Stimulated activated naive CD8-positive, alpha-beta T cell treated with anti-CD3 and anti-CD28 coated beads, Interleukin-15, Interleukin-2, amounts not matched to agents 100 U/mL and 50 U/mL, for 24 hours (primary cell): ENCODE results near the gene DDO.

ENCODE experiments used
- ATAC-seq: fragments of 150-1000 bp; cut with Tn5 transposase; one replicate; pipeline ENCODE4 v1.10.0; 2021
- DNase-seq: peaks from one replicate; pipeline ENCODE4 v3.0.0; 2021

DDO gene

DNA sequence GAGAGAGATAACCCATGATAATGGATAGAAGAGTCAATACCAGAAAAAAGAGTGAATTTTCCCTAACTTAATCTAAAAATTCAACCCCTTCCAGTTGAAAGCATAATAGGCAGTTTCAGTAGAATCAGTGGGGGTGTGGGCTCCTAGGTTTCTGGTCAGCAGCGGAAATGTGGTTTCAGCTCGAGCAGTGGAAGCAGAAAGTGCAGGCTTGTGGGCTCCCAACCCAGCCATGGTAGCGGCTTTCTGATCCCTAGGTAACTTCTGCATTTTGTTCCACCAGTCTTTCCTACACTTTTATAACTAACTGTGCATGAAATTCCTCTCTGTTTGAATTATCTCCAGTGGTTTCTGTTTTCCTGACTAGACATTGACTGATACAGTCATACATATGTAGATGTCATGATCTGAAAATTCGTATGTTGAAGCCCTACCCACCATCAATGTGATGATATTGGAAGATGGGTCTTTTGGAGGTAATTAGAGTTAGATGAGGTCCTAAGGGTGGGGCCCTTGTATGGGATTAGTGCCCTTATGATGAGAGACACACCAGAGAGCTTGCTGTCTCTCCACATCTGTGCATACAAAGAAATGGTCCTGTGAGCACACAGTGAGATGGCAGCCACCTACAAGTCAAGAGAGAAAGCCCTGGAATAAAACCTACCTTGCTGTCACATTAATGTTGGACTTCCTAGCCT is 6.5 kb upstream of the DDO start:
- DNase-seq (no peak), ATAC-seq (no peak)

DNA sequence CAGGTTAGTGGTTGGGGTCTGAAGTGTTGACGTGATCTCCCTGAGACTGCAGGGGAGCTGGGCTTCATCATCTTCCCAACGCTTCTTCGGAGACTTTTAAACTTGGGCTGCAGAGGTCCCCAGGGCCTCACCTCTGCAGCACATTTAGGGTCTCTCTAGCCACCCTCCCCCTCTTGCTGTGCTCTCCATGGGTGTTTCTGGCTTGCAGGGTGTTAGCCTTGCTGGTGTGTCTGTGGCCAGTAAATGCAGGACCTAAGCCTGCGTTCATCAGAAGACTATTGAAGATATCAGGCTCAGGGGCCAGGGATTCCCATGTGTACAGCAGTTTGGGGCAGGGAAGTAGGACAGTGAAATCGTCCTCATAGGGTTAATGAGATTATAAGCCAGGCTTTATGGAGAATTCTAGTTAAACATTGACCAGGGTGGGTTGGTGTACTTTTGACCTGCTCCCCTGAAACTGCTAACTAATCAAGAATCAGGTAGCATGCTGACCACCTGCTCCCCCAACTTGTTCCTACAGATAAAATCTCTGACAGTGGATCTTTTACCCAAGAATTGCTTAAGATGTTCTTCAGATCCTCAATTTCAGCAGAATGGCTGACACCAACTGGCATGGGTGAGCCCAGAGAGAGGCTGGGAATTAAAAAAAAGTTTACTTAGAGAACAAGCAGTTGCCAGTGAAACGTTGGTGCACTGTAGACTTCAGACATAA is 3.8 kb upstream of the DDO start:
- no peak for ATAC-seq
- DNase-seq = no peak

DNA sequence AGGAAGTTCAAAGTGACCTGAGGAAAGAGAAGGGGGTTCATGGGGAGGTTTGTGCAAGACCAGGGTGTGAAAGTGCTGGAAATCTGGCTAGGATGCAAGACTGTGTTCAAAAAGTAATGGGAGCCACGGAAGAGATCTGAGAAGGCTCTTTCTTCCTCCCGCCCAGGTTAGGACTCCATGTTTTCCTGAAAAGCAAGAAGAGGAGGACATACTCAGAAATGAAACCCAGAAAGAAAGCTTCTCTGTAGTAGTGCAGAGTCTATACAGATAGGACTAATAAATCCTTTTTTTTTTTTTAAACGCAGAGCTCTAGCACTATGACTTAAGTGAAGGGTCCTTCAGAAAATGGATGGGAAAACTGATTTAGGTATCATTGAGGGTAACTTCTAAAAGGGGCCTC is 3.2 kb upstream of the DDO start:
- no peak for ATAC-seq

DNA sequence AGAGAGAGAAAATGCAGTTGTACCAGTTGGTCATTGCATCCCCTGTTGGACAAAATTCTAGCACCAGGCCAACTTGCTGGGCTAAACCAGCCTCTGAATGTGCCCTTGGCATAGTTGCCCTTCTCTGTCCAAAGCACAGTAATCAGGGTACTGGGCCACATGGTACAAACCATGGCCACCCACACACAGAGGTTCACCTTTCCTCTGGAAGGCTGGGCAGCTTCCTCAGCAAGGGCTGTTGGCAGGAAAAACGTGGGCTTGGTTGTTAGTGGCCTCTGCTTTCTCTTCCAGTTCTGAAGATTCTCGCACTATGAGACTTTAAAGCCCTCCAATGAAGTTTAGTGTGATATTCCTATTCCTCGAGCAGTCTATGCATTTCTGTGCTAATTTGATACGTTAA is 706 bp downstream of the DDO start:
- no peak for ATAC-seq
- DNase-seq = no peak

More for the DNA sequence above, 3.2 kb upstream of the DDO start:
- no peak for DNase-seq

DNA sequence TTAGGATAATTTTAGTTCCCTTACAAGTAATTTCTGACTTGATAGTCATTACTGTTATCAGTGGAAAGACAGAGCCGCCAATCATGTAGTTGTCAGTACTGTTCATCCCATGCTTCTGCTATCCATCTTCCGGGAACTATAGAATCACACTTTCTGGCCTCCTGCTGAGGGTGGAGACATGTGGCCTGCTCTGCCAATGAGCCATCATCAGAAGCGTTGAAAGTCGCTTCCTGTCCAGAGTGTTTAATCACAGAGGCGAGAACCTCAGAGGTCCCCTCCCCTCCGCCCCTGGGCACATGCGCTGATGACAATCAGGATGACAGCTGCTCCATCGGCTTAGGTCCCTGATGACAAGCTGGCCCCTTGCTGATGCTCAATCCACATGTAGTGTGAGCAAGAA is 3.0 kb downstream of the DDO start:
- DNase-seq (no peak), ATAC-seq (no peak)

DNA sequence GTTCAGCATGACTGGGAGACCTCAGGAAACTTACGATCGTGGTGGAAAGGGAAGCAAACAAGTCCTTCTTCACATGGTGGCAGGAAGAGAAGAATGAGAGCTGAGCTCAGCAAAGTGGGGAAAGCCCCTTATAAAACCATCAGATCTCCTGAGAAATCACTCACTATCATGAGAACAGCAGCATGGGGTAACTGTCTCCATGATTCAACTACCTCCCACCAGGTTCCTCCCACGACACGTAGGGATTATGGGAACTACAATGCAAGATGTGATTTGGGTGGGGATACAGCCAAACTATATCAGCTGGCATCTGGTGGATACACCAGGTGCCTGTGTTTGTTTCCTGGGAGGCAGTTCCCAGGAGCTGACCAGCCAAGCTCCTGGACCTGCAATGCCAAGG is 4.9 kb downstream of the DDO start:
- no peak for ATAC-seq
- no peak for DNase-seq

DNA sequence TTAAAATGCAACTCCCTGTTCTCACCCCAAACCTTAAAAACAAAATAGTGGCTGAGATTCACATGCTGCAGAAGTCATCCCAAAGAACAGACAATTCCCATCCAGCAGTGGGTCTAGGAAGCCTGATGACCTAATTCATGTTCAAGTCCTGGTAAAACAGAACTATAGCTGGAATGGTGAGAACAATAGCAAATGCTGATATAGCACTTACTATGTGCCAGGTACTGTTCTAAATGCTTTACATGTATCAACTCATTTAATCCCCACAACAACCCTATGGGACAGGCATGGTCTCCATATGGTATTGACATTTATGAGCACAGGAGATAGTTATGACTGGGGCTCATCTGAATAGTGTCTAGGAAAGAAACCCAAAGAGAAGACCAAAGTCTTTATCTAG is 5.6 kb downstream of the DDO start:
- DNase-seq (no peak), ATAC-seq (no peak)

DNA sequence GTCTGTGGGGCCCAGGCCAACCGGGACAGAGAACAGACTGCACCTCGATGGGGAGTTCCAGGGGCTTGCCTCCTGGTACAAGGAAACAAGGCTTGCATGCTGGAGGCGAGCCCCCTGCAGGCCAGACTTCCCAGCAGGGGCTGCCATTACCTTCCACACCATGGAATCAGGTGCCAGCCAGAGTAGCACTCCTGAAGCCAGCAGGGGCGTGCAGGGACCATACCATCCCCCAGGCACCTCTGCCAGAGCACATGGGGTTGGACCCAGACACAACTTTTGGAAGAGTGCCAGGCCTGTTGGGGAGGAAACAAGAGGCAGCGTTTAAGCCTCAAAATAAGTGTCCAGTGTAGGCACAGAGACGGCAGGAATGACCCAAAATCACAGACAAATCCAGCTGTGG is 6.5 kb downstream of the DDO start:
- no peak for ATAC-seq

DNA sequence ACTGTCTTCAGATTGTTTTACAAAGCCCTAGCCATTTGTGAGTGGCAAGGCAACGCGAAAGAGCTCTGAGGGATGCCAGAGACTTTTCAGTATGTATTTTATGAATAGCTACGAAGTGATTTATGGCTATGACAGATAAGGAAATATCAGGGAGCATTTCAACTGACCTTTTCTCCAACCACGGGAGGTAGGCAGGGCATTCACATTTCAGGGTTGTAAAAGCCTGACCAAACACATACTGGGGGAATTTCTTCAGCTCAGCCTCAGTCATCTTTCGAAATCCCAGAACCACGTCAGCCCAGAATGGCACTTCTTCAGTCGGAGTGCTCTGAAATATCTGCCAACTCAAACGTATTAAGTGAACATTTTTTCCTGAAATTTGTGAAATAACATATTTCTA is 10.8 kb downstream of the DDO start:
- DNase-seq (no peak), ATAC-seq (no peak)

More for the DNA sequence above, 6.5 kb downstream of the DDO start:
- DNase-seq = no peak

DNA sequence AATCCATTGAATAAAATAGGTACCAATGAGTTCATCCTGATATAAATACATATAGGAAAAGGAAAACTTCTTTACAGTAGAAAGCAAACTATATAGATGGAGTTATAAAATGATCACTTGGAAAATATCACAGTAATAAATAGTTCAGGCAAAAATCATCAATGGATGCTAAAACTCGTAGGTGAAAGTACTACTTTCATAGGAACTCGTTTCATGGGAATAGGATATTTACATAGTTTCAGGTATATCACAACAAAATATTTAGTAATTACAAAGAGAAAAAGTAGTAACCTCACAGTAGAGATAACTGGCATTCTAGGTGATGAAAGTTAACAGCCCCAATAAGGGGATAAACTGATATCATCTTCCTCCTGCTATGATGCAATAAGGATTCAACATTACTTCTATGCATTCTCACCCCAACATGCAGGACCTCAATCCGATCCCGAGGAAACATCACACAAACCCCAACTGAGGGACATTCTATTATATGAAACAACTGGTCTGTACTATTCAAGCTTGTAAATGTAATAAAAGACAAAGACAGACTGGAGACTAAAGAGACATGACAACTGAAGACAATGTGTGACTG is 13.7 kb downstream of the DDO start:
- no peak for ATAC-seq

DNA sequence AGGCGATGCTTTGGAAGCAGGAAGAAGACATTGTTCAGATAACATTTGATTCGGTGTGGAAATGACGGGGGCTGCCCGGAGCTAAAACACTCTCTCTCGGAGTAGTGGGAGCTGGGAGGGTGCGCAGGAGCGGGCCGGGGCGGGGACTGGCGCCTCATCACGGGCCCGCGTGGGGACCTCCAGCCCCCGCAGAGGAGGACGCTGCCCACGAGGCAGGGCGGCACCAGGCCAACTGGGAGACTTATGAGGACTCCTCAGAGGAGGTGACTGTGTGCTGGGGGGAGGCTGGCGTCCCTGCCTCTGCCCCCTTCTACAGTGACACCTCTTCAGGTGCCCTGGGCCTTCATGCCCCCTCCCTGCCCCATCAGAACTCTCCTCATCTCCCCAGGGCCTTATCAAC is 15.2 kb downstream of the DDO start:
- no peak for ATAC-seq
- DNase-seq = no peak

More for the DNA sequence above, 13.7 kb downstream of the DDO start:
- no peak for DNase-seq

DNA sequence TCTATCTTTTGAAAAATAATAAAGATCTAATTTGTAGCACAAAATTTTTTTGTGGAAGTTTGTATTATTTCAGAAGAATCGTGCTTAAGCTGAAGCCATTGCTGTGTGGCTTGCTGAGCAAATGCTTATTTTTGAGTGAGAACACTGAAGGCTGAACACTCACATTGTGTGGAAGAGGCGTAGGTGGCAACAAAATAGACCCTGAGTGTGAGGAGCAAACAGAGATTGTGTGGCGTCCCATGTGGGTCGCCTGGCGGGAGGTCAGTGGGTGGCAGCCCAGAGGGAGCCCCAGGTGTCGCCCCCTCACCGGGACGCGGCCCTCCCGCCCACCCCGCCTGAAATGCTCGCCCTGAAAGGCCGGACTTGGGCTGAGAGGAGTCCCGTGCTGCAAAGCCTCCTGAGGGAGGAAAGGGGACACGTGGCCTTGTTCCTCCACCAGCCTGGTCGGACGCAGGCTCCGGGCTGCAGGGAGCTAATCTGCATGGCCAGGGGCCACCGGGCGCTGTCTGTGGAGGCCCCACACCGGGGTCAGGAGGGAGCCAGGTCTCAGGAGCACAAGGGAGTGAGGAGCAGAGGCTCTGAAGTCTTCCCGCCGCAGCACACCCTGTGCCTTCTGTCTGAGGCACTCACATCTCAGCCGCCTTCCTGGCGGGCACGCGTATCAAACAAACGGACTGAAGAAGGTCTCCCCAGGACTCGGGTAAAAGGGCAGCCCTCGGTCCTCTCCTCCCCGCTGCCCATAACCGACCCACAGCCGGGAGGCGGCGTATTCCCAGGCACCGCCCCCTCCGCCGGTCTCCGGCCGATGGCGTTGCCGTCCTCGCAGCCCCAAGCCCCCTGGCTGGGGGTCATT is 15.9 kb downstream of the DDO start:
- ATAC-seq (no peak), DNase-seq (no peak)

DNA sequence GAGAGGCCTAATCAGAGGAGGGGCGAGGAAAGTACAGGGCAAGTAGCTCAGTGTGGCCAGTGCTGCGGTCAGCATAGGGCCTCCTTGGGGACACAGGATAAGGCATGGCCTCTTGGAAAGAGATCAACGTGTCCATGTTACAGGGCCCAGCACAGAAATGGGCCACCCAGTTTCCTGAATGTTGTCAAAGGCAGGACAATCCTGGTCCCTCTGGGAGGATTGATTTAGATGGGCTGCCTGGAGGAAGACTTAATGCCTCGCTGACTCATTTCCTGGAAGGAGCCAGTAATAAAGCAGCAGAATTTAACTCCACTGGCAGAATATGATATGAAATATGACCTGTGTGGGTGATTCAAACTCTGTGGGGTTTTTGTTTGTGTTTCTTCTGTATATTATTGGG is 16.6 kb downstream of the DDO start:
- ATAC-seq (no peak), DNase-seq (no peak)

DNA sequence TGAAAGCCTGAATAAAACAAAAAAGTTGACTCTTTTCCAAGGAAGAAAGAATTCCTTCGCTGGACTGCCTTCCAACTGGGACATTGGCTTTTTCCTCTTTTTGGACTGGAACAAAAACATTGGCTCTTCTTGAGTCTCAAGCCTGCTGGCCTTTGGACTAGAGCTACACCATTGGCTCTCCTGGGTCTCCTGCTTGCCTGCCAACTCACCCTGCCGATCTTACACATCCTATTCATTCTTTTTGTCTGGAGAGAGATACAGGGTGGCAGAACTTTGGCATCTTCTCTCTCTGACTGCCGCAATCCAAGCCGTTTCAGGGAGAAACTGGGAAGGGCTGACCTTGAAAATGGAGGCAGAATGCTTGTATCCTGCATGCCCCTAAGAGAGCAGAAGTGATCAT is 20.2 kb downstream of the DDO start:
- ATAC-seq (no peak), DNase-seq (no peak)

DNA sequence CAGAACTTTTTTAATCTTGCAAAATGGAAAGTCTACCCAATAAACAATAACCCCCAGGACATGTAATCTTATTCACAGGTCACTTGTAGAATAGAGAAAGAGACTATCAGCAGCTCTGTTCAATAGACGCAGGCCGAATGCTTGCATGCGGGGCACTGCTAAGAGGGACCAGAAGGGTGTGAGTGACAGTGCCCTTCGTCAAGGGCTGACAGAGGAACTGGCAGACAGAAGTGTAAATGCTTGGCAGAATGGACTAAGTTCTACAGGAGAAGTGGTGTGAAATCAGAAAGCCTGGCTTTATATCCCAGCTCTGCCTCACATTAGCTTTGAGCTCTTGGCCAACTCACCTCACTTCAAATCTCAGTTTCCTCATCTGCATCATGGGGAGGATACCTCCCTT is 21.0 kb downstream of the DDO start:
- no peak for ATAC-seq

DNA sequence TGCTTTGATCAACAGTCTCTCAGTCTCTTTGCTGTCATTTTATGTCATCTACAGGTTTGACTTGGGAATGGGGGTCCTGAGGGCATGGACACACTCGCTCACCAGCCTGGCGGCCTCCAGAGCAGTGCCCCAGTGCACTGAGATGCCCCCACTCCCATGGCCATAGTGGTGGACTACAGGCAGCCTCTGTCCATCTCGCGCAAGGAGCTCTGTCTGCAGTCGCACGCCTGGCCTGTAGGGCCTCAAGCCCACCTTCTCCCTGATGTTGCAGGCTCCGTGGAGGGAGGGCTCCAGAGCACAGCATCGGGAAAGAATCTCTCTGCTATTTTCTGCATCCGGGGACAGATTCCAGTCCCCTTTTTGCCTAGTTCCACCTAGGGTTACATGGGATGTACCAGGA is 22.6 kb downstream of the DDO start:
- no peak for ATAC-seq

More for the DNA sequence above, 21.0 kb downstream of the DDO start:
- no peak for DNase-seq

DNA sequence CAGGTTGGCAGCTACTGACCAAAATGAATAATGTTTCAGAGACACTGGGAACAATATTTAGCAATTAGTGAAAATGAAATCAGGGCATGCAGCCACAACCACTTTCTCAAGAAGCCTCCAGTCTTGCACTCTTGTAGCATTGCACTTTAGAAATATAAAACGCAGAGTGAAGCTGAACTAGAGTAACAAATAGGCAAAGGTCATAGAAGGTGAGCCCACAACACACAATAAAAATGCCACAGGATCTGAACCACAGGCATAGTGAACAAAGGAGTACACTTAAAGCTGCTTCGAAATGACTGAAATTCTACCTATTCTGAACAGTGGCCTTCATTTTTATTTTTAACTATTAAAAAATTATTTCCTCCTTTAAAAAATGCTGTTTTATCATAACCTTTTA is 25.0 kb downstream of the DDO start:
- peak; percentile 38 for ATAC-seq

More for the DNA sequence above, 22.6 kb downstream of the DDO start:
- DNase-seq = no peak

DNA sequence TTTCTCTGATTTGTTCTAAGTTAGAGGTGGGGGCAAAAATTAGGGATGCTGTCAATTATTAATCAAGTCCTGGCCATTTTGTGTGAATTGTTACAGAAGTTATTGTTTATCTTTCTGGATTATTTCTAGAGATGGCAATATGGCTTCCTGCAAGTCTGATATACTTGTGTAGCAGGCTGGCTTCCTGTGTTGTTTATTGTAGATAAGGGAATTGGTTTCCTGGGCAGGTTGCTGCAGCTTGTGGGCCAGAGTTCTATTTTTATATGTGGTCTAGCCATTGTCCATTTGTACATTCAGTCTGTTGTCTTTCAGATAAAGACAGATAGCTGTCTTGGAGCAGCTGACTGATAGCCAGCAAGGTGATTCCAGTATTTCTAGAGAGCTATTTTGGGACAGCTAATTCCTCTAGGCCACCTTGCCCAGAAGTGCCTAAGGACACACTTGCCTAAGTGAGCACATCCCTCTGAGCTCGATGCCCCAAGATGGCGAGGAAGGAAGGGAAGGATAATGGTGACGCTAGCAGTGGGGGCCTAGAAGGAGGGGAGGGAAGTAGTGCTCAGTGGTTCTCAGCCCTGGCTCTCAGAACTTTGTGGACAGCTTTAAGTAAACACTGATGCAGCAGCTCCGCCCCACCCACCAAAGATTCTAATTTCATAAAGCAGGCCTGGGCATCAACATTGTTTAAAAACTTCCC is 25.5 kb downstream of the DDO start:
- DNase-seq (no peak), ATAC-seq (no peak)

More for the DNA sequence above, 25.0 kb downstream of the DDO start:
- no peak for DNase-seq

DNA sequence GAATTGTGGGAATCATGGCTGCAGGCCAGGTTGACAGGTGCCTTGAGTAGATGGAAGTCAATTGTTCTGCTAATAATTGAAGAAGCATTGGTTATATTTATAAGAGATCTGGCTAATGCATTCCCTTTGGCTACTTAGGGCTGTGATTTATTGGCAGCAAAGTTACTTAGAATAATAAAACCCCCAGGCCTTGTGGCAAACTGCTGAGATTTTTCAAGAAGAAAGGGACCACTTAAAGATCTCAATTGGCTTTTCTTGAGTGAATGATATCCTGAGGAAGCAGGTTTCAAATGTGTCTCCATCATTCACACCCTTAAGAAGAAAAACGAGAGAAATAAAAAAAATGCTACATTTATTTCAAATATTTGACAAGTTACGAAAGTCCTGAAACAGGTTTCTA is 27.4 kb downstream of the DDO start:
- ATAC-seq (no peak), DNase-seq (no peak)

DNA sequence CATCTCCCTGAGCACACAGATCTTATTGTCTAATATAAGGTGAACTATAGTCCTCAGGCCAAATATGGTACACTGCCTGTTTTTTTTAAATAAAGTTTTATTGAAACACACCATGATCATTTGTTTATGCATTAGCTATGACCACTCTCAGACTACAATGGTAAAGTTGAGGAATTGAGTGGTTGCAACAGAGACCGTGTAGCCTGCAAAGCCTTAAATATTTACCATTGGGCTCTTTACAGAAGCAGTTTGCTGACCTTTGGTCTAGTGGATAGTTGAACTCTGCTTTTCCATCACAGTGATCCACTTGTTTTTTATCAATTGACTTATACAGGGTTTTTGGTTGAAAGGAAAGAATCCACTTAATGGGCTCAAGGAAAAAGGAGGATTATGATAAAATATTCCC is 29.9 kb downstream of the DDO start:
- no peak for DNase-seq
- ATAC-seq = no peak

DNA sequence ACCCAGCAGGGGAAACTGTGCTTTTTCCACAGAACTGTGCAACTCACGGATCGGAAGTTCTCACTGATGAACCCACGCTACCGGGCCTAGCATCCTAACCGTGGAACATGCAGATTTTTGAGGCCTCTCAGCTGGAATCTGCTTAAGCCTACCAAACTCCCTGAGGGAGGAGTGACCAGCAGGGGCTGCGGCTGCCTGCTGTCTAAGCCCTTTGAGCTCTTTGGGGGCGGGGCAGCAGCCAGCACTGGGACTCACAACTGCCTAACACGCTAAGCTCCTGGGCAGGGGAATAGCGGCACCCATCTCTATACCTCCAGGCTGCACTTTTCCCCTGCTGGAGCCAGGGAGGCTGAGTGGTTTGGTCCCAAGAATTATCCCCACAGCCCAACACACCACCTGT is 36.8 kb downstream of the DDO start:
- ATAC-seq = no peak
- no peak for DNase-seq

DNA sequence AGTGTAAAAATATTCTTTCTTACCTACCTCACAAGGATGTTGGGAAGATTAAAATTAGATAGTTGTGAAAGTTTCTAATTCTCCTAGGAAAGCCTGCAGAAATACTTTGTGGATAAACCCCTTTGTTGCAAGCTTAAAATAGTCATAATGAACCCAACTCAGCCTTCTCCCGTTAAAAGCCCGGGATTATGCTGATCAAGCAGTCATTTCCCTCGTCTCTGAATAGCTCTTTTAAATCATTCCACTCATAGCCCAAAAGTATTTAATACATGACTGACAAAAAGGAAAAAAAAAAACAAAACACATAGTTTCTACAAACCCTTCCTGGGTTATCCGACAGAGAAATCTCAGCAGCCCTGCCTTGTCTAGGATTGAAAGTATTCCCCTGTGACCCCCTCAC is 46.3 kb downstream of the DDO start:
- no peak for ATAC-seq
- no peak for DNase-seq
